Gastrocnemius medialis (tissue), 4 donors: ENCODE data around the gene GOLGB1. TPM values are rescaled to one million over a fixed set of nuclear protein-coding genes. Genes with fewer than 3 reads are reported as not detected.
"Not testable (repeated sequence)": the region's sequence is repeated elsewhere in the genome, so short reads cannot be mapped to it uniquely, and the experiment has no call there.

Experiments used
- ATAC-seq, 2 donors: fragments of 150-250 bp; one replicate each; pipeline ENCODE4 v1.9.1; 2016
- DNase-seq, 2 donors: peaks; one replicate each; pipeline ENCODE4 v3.0.0-alpha.2; 2019
- H3K27ac ChIP-seq, 4 donors: fragments of 200-600 bp; sonication (generic); 1 replicate in 1 of 4; 2 replicates in 3 of 4; pipeline ENCODE4 v1.5.1; 2016 to 2018; ENCODE audit warnings: mild to moderate bottlenecking in 2 of 4, moderate library complexity in 1 of 4
- H3K27me3 ChIP-seq, 3 donors: fragments of 200-600 bp; sonication (generic) in 2 of 3; 1 replicate in 1 of 3; 2 replicates in 2 of 3; pipeline versions ENCODE4 v1.5.1 to v1.6.0; 2016 to 2019; ENCODE audit warnings: mild to moderate bottlenecking in 1 of 3, moderate library complexity in 1 of 3
- H3K36me3 ChIP-seq, 2 donors: fragments of 200-600 bp; sonication (generic) in 1 of 2; one replicate each; pipeline ENCODE4 v1.5.1; 2017 to 2018
- H3K4me1 ChIP-seq, 2 donors: fragments of 200-600 bp; sonication (generic) in 1 of 2; one replicate each; pipeline ENCODE4 v1.5.1; 2016 to 2017; ENCODE audit warnings: mild to moderate bottlenecking in 2 of 2
- H3K4me3 ChIP-seq, 4 donors: fragments of 200-600 bp; sonication (generic) in 3 of 4; 1 replicate in 1 of 4; 2 replicates in 3 of 4; pipeline ENCODE4 v1.5.1; 2016 to 2019; ENCODE audit warnings: mild to moderate bottlenecking in 2 of 4
- H3K9me3 ChIP-seq, 3 donors: fragments of 200-600 bp; sonication (generic) in 2 of 3; 1 replicate in 1 of 3; 2 replicates in 2 of 3; pipeline ENCODE4 v1.5.1; 2016 to 2019
- POLR2A ChIP-seq, 2 donors: fragments of 450-650 bp; IDR thresholded peaks; one replicate each; pipeline ENCODE4 v1.6.1; 2017; ENCODE audit warnings: antibody characterized with exemption in 2 of 2, mild to moderate bottlenecking in 2 of 2, moderate library complexity in 2 of 2
- in situ Hi-C, 4 donors: fragments of 200-750 bp; cut with MboI; loops; one replicate each; pipeline versions ENCODE4 v1.15.0 to v1.8.0; 2017; ENCODE audit warnings: low sequenced_read_pairs in 4 of 4
- intact Hi-C: fragments of 100-400 bp; cut with DNase I; formaldehyde crosslinking; loops from one replicate; pipeline ENCODE4 v1.15.1; 2023; ENCODE audit warnings: low total_unique reads
- total RNA-seq, 4 donors: library from RNA; depleted of rRNA; stranded (reverse); fragments of >200 nt; gene quantifications; one replicate each; pipeline versions ENCODE4 v1.1.0 to v1.2.3, GENCODE V29; 2016
- TF ChIP-seq, protein P1 (sequence below), 5 experiments: fragments of 450-650 bp in 3 of 5; fragments of 200-600 bp in 2 of 5; sonication (generic) in 2 of 5; IDR thresholded peaks in 4 of 5; conservative IDR thresholded peaks in 1 of 5; 1 replicate in 4 of 5; 2 replicates in 1 of 5; pipeline ENCODE4 v1.5.1; 2016 to 2019; ENCODE audit warnings: antibody characterized with exemption in 5 of 5, mild to moderate bottlenecking in 3 of 5, moderate library complexity in 3 of 5

Gene GOLGB1
- total RNA-seq, 4 donors from 2014 or later: 18.1 to 31.6 (median 26.7) TPM

DNA sequence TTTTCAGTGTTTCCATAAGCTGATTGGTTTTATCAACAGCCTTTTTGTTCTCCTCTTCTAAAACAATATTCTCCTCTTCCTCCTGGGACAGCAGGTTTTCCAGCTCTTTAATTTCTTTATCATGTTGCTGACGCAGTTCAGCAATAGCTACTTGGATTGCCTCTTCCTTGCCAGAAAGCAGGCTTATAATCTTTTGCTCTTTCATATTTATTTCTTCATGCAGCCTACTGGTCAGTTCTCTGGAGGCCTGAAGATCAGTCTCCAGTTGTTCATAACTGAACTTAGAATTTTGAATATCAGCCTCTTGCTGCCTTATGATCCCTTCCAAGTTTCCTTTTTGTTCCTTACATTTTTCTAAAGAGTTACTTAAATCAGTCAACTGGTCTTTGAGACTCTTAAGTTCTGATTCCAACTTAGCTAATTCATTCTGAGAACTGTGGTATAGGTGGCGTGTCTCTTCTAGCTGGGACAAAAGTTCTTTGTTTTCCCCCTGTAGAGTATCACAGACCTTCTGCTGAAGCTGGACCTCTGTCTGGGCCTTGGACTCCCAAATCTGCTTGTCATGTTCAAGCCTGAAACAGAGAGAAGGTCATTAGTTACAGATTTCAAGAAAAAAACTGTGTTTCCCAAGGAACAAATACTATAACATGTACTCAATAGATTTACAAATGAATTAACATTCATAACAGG is 57.4 kb downstream of the GOLGB1 start:
- TF ChIP-seq, protein P1, sequence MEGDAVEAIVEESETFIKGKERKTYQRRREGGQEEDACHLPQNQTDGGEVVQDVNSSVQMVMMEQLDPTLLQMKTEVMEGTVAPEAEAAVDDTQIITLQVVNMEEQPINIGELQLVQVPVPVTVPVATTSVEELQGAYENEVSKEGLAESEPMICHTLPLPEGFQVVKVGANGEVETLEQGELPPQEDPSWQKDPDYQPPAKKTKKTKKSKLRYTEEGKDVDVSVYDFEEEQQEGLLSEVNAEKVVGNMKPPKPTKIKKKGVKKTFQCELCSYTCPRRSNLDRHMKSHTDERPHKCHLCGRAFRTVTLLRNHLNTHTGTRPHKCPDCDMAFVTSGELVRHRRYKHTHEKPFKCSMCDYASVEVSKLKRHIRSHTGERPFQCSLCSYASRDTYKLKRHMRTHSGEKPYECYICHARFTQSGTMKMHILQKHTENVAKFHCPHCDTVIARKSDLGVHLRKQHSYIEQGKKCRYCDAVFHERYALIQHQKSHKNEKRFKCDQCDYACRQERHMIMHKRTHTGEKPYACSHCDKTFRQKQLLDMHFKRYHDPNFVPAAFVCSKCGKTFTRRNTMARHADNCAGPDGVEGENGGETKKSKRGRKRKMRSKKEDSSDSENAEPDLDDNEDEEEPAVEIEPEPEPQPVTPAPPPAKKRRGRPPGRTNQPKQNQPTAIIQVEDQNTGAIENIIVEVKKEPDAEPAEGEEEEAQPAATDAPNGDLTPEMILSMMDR (IDR thresholded peaks at IDR 0.05 in 4 of 5, conservative IDR thresholded peaks at IDR 0.05 in 1 of 5): no peak
- TF ChIP-seq POLR2A (IDR thresholded peaks at IDR 0.05): no peak
- intact Hi-C loops (no loop called here), in situ Hi-C loops (no loop called here)
- no peak overlapping the region for H3K4me3 ChIP-seq
- peaks cover 0 to 53% of the 10 kb centered on the region in 2 donors for H3K36me3 ChIP-seq
- H3K4me1 ChIP-seq: peaks cover 0 to 8% of the 10 kb centered on the region in 2 donors
- DNase-seq (no peak), ATAC-seq (no peak)
- no peak overlapping the region for H3K27ac ChIP-seq
- no peaks in the 10 kb centered on the region for H3K27me3 ChIP-seq
- no peaks in the 10 kb centered on the region for H3K9me3 ChIP-seq

DNA sequence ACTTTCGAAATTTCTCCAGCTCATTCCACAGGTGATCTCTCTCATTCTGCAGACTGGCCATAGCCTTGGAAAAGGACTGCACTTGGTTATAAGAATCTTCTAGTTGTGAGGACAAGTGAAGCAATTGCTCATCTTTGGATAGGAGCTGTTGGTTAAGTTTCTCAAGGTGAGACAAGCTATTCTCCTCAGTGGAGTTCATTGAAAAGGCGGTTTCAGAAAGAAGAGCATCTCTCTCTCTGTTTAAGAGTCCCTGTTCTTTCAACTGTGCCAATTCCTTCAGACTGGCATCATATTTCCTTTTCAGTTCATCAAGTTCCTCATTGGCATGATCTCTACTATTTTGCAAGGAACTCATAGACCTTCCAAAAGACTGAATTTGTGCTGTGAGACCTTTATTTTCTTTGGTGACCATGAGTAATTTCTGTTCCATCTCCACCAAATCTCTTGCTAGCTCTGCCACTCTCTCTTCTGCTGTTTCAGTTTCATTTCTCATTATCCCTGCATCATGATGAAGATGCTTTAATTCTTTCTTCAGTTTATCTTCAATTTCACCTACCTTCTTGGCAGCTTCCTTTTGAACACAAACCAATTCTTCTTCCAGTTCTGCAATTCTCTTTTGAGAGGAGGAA is 58.6 kb downstream of the GOLGB1 start:
- intact Hi-C loops (no loop called here), in situ Hi-C loops (no loop called here)
- H3K4me3 ChIP-seq: no peak overlapping the region
- no peak overlapping the region for H3K27ac ChIP-seq
- H3K9me3 ChIP-seq: no peaks in the 10 kb centered on the region
- H3K36me3 ChIP-seq: peaks cover 0 to 60% of the 10 kb centered on the region in 2 donors
- no peak for TF ChIP-seq POLR2A (IDR thresholded peaks at IDR 0.05)
- TF ChIP-seq, protein P1 (IDR thresholded peaks at IDR 0.05 in 4 of 5, conservative IDR thresholded peaks at IDR 0.05 in 1 of 5): no peak
- peaks cover 0 to 8% of the 10 kb centered on the region in 2 donors for H3K4me1 ChIP-seq
- no peak for ATAC-seq
- no peak for DNase-seq
- no peaks in the 10 kb centered on the region for H3K27me3 ChIP-seq

DNA sequence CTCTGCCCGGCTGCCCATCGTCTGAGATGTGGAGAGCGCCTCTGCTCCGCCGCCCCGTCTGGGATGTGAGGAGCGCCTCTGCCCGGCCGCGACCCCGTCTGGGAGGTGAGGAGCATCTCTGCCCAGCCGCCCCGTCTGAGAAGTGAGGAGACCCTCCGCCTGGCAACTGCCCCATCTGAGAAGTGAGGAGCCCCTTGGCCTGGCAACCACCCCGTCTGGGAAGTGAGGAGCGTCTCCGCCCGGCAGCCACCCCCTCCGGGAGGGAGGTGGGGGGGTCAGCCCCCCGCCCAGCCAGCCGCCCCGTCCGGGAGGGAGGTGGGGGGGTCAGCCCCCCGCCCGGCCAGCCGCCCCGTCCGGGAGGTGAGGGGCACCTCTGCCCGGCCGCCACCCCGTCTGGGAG is 60.8 kb downstream of the GOLGB1 start:
- H3K9me3 ChIP-seq, in situ Hi-C loops, H3K27me3 ChIP-seq, H3K4me3 ChIP-seq, intact Hi-C loops, DNase-seq, ATAC-seq, H3K4me1 ChIP-seq, H3K27ac ChIP-seq: not testable (repeated sequence)
- peaks cover 0 to 49% of the 10 kb centered on the region in 2 donors for H3K36me3 ChIP-seq

DNA sequence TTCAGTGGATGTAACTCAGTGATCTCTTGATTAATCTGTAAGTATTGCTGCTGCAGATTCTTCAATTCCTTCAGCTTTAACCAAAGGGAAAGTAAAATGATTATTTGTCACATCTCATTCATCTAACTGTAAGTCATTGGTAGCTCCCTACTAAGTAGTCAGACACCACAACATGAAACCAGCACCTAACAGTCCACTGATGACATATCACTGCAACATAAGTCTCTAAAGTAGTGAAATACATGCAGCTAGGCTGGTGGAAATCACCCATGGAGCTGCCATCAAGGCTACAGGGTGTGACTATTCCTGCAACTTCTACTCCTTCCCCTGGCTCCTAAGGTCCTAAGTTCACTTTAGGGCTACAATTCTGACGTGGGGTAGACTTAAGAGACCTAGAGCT is 67.7 kb downstream of the GOLGB1 start:
- in situ Hi-C loops: no loop called here
- DNase-seq (no peak), ATAC-seq (no peak)
- H3K4me3 ChIP-seq: no peak overlapping the region
- H3K27me3 ChIP-seq: no peaks in the 10 kb centered on the region
- H3K27ac ChIP-seq: no peak overlapping the region
- TF ChIP-seq, protein P1 (IDR thresholded peaks at IDR 0.05 in 4 of 5, conservative IDR thresholded peaks at IDR 0.05 in 1 of 5): no peak
- TF ChIP-seq POLR2A (IDR thresholded peaks at IDR 0.05): no peak
- H3K9me3 ChIP-seq: no peaks in the 10 kb centered on the region
- intact Hi-C loops: no loop called here
- no peaks in the 10 kb centered on the region for H3K4me1 ChIP-seq
- H3K36me3 ChIP-seq: peaks cover 0 to 43% of the 10 kb centered on the region in 2 donors

DNA sequence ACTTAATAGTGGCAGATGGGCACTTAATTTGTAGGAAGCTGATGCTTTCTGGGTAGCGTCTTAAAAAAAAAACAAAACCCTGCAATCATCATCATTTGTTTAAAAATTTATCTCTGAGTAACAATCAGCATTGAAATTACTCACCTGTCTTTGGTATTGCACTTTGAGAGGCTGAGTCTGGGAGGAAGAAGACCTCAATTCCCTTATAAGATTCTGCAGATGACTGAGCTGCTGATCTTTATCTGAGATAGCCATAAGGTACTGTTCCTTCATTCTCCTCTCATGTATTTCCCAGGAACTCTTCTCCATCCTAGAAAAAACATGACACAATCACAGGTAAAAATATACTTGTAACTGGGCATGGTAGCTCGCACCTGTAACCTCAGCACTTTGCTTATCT is 72.4 kb downstream of the GOLGB1 start:
- in situ Hi-C loops: no loop called here
- ATAC-seq: no peak
- no peak for TF ChIP-seq POLR2A (IDR thresholded peaks at IDR 0.05)
- TF ChIP-seq, protein P1 (IDR thresholded peaks at IDR 0.05 in 4 of 5, conservative IDR thresholded peaks at IDR 0.05 in 1 of 5): no peak
- Histone ChIP-seq H3K4me1 (no peaks in the 10 kb centered on the region), H3K9me3 (no peaks in the 10 kb centered on the region), H3K4me3 (no peak overlapping the region), H3K27me3 (no peaks in the 10 kb centered on the region), H3K36me3 (peaks cover 2 to 71% of the 10 kb centered on the region in 2 donors), H3K27ac (no peak overlapping the region)
- intact Hi-C loops: no loop called here
- DNase-seq: no peak
